Measurements from ENCODE around the gene CCNE1.

Gene CCNE1

GRCh38 chr19:29845574-29846176 lies 33.9 kb downstream of the CCNE1 start:
- TF ChIP-seq POLR2AphosphoS5 (IDR thresholded peaks at IDR 0.05; ENCODE audit: low read depth, low read length) = no peak
- TF ChIP-seq TAF1 (IDR thresholded peaks at IDR 0.05; ENCODE audit: borderline replicate concordance, insufficient read depth, low read length) = peak; percentile 5; the same call in 1 of the 2 replicates
- TF ChIP-seq SIN3A (IDR thresholded peaks at IDR 0.05; ENCODE audit: borderline replicate concordance, insufficient read depth, low read length) = peak; percentile 11; the same call in 1 of the 2 replicates
- no peak for TF ChIP-seq REST (IDR thresholded peaks at IDR 0.05; ENCODE audit: insufficient read depth in 1 of 2, low read depth in 2 of 2, low read length in 2 of 2)
- TF ChIP-seq FOXP2 (optimal IDR thresholded peaks at IDR 0.05; ENCODE audit: borderline replicate concordance, extremely low read depth, extremely low read length, insufficient read depth) = no peak

GRCh38 chr19:29849208-29849607 lies 37.4 kb downstream of the CCNE1 start:
- TF ChIP-seq FOXP2 (optimal IDR thresholded peaks at IDR 0.05; ENCODE audit: borderline replicate concordance, extremely low read depth, extremely low read length, insufficient read depth) (no peak), SIN3A (IDR thresholded peaks at IDR 0.05; ENCODE audit: borderline replicate concordance, insufficient read depth, low read length) (no peak), REST (IDR thresholded peaks at IDR 0.05; ENCODE audit: insufficient read depth in 1 of 2, low read depth in 2 of 2, low read length in 2 of 2) (no peak)

- TF ChIP-seq SIN3A (IDR thresholded peaks at IDR 0.05; ENCODE audit: borderline replicate concordance, insufficient read depth, low read length) (no peak), POLR2AphosphoS5 (IDR thresholded peaks at IDR 0.05; ENCODE audit: low read depth, low read length) (no peak), TAF1 (IDR thresholded peaks at IDR 0.05; ENCODE audit: borderline replicate concordance, insufficient read depth, low read length) (no peak), FOXP2 (optimal IDR thresholded peaks at IDR 0.05; ENCODE audit: borderline replicate concordance, extremely low read depth, extremely low read length, insufficient read depth) (no peak), REST (IDR thresholded peaks at IDR 0.05; ENCODE audit: insufficient read depth in 1 of 2, low read depth in 2 of 2, low read length in 2 of 2) (no peak)
These were observed 38.7 kb downstream of the CCNE1 start for GRCh38 chr19:29850482-29850881.

- TF ChIP-seq REST (IDR thresholded peaks at IDR 0.05; ENCODE audit: insufficient read depth in 1 of 2, low read depth in 2 of 2, low read length in 2 of 2) (no peak), SIN3A (IDR thresholded peaks at IDR 0.05; ENCODE audit: borderline replicate concordance, insufficient read depth, low read length) (no peak), POLR2AphosphoS5 (IDR thresholded peaks at IDR 0.05; ENCODE audit: low read depth, low read length) (no peak)
These were observed 40.2 kb downstream of the CCNE1 start for GRCh38 chr19:29851769-29852521.

Measured in PFSK-1 (cell line).